Measurements from ENCODE around the gene ZNF232. TPM values are rescaled to one million over a fixed set of nuclear protein-coding genes. Genes with fewer than 3 reads are reported as not detected.

Gene ZNF232
- total RNA-seq, 1 donor from 2014 or later, result 9.4 TPM

DNA sequence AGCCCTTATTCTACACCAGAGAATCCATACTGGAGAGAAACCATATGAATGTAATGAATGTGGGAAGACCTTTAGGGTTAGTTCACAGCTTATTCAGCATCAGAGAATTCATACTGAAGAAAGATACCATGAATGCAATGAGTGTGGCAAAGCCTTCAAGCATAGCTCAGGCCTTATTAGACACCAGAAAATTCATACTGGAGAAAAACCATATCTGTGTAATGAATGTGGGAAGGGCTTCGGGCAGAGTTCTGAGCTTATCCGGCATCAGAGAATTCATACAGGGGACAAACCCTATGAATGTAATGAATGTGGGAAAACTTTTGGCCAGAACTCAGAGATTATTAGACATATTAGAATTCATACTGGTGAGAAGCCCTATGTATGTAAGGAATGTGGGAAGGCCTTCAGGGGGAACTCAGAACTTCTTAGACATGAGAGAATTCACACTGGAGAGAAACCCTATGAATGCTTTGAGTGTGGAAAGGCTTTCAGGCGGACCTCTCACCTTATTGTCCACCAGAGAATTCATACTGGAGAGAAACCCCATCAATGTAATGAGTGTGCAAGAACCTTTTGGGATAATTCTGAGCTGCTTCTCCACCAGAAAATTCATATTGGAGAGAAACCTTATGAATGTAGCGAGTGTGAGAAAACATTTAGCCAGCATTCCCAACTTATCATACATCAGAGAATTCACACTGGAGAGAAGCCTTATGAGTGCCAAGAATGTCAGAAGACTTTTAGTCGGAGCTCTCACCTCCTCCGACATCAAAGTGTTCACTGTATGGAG, 19.3 kb downstream of the ZNF232 start:
- no peaks in the 10 kb centered on the region for H3K4me1 ChIP-seq (ENCODE audit: insufficient read depth, low read length)
- peaks cover 75% of the 10 kb centered on the region for H3K9me3 Mint-ChIP-seq (ENCODE audit: unreplicated experiment)
- no peaks in the 10 kb centered on the region for H3K4me1 Mint-ChIP-seq (ENCODE audit: low read depth, unreplicated experiment)
- no peaks in the 10 kb centered on the region for H3K36me3 Mint-ChIP-seq (ENCODE audit: low read depth, unreplicated experiment)
- no peak overlapping the region for H2AFZ ChIP-seq (ENCODE audit: low read depth, low read length)
- H3K27me3 ChIP-seq (ENCODE audit: insufficient read depth, low read length), result peaks cover 6% of the 10 kb centered on the region
- no peak for DNase-seq (ENCODE audit: low read depth)
- H3K4me3 ChIP-seq (ENCODE audit: insufficient read depth, low read depth, low read length), result no peak overlapping the region
- H3K79me2 ChIP-seq (ENCODE audit: insufficient read depth, low read length), result no peaks in the 10 kb centered on the region
- H3K36me3 ChIP-seq (ENCODE audit: insufficient read depth, low read length), result peaks cover 10% of the 10 kb centered on the region
- no peak overlapping the region for H3K27ac Mint-ChIP-seq (ENCODE audit: unreplicated experiment)
- H3K27me3 Mint-ChIP-seq (ENCODE audit: low read depth, unreplicated experiment), result peaks cover 9% of the 10 kb centered on the region
- no peak overlapping the region for H3K27ac ChIP-seq (ENCODE audit: low read depth, low read length)
- H3K9me3 ChIP-seq (ENCODE audit: insufficient read depth, low read depth, low read length), result peaks cover 87% of the 10 kb centered on the region
- H3K4me3 Mint-ChIP-seq (ENCODE audit: unreplicated experiment), result no peak overlapping the region
- TF ChIP-seq EZH2 (IDR thresholded peaks at IDR 0.05; ENCODE audit: insufficient read depth, low read length), result no peak
- TF ChIP-seq, protein P1, sequence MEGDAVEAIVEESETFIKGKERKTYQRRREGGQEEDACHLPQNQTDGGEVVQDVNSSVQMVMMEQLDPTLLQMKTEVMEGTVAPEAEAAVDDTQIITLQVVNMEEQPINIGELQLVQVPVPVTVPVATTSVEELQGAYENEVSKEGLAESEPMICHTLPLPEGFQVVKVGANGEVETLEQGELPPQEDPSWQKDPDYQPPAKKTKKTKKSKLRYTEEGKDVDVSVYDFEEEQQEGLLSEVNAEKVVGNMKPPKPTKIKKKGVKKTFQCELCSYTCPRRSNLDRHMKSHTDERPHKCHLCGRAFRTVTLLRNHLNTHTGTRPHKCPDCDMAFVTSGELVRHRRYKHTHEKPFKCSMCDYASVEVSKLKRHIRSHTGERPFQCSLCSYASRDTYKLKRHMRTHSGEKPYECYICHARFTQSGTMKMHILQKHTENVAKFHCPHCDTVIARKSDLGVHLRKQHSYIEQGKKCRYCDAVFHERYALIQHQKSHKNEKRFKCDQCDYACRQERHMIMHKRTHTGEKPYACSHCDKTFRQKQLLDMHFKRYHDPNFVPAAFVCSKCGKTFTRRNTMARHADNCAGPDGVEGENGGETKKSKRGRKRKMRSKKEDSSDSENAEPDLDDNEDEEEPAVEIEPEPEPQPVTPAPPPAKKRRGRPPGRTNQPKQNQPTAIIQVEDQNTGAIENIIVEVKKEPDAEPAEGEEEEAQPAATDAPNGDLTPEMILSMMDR (IDR thresholded peaks at IDR 0.05; ENCODE audit: insufficient read depth, low read depth, low read length), result no peak
- no peak overlapping the region for H3K9ac ChIP-seq (ENCODE audit: low read length)
- H3K4me2 ChIP-seq (ENCODE audit: low read length), result no peak overlapping the region
- no peaks in the 10 kb centered on the region for H4K20me1 ChIP-seq (ENCODE audit: insufficient read depth, low read length)
- FAIRE-seq, result peak; percentile 41

DNA sequence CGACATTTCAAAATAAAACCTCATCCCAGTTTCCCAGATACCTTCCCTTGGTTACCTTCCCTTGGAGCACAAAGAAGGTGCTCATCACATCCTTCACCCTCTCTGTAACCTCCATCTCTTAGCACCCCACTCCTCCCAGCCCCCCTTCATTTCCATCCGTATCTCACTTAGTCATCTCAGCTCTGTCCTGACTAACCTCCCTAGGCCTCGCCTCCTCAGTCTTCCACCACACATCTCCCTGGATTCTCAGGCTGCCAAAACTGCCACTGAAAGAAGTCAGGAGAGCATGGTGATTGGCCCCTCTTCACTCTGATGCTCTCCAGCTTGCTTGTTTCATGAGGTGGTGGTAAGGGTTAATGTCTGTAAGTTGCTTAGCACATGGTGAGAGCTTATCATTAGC, 31.1 kb downstream of the ZNF232 start:
- H3K9me3 Mint-ChIP-seq (ENCODE audit: unreplicated experiment), result peaks cover 40% of the 10 kb centered on the region
- no peak overlapping the region for H3K27ac Mint-ChIP-seq (ENCODE audit: unreplicated experiment)
- no peaks in the 10 kb centered on the region for H3K4me1 Mint-ChIP-seq (ENCODE audit: low read depth, unreplicated experiment)
- H4K20me1 ChIP-seq (ENCODE audit: insufficient read depth, low read length), result no peaks in the 10 kb centered on the region
- no peaks in the 10 kb centered on the region for H3K4me1 ChIP-seq (ENCODE audit: insufficient read depth, low read length)
- TF ChIP-seq, protein P1 (IDR thresholded peaks at IDR 0.05; ENCODE audit: insufficient read depth, low read depth, low read length), result no peak
- no peak for TF ChIP-seq EZH2 (IDR thresholded peaks at IDR 0.05; ENCODE audit: insufficient read depth, low read length)
- no peak overlapping the region for H3K4me2 ChIP-seq (ENCODE audit: low read length)
- H3K27me3 ChIP-seq (ENCODE audit: insufficient read depth, low read length), result peaks cover 2% of the 10 kb centered on the region
- H3K4me3 ChIP-seq (ENCODE audit: insufficient read depth, low read depth, low read length), result no peak overlapping the region
- H3K27me3 Mint-ChIP-seq (ENCODE audit: low read depth, unreplicated experiment), result no peaks in the 10 kb centered on the region
- no peak overlapping the region for H3K4me3 Mint-ChIP-seq (ENCODE audit: unreplicated experiment)
- peaks cover 13% of the 10 kb centered on the region for H3K9me3 ChIP-seq (ENCODE audit: insufficient read depth, low read depth, low read length)
- no peaks in the 10 kb centered on the region for H3K79me2 ChIP-seq (ENCODE audit: insufficient read depth, low read length)
- no peak for FAIRE-seq
- H3K9ac ChIP-seq (ENCODE audit: low read length), result no peak overlapping the region
- H2AFZ ChIP-seq (ENCODE audit: low read depth, low read length), result no peak overlapping the region
- no peak for DNase-seq (ENCODE audit: low read depth)
- no peaks in the 10 kb centered on the region for H3K36me3 ChIP-seq (ENCODE audit: insufficient read depth, low read length)
- no peak overlapping the region for H3K27ac ChIP-seq (ENCODE audit: low read depth, low read length)
- H3K36me3 Mint-ChIP-seq (ENCODE audit: low read depth, unreplicated experiment), result peaks cover 1% of the 10 kb centered on the region
